Smooth muscle cell (in vitro differentiated cells): Measurements from ENCODE around the gene DESI2. TPM values are rescaled to one million over a fixed set of nuclear protein-coding genes. Genes with fewer than 3 reads are reported as not detected.

ENCODE experiments used
- DNase-seq: peaks from one replicate; lab custom pipeline; 2025; ENCODE audit not compliant: unreplicated experiment; lab: John Stamatoyannopoulos, UW
- H2AFZ ChIP-seq: fragments of 200-600 bp; sonication (generic); 2 replicates; pipeline ENCODE4 v1.6.0; 2016; ENCODE audit warnings: antibody characterized with exemption, low read depth, mild to moderate bottlenecking
- H3F3A ChIP-seq: fragments of 200-600 bp; sonication (generic); 2 replicates; pipeline ENCODE4 v1.6.0; 2017; ENCODE audit warnings: antibody characterized with exemption, low read depth
- H3K27ac ChIP-seq: fragments of 200-600 bp; sonication (generic); 2 replicates; pipeline ENCODE4 v1.5.1; 2016; ENCODE audit warnings: low read depth, mild to moderate bottlenecking
- H3K27me3 ChIP-seq: fragments of 200-600 bp; sonication (generic); 2 replicates; pipeline ENCODE4 v1.6.1; 2016; ENCODE audit warnings: low read depth, mild to moderate bottlenecking
- H3K36me3 ChIP-seq: fragments of 200-600 bp; sonication (generic); 2 replicates; pipeline ENCODE4 v1.5.1; 2016; ENCODE audit warnings: low read depth
- H3K4me1 ChIP-seq: fragments of 200-600 bp; sonication (generic); 2 replicates; pipeline ENCODE4 v1.5.1; 2016; ENCODE audit warnings: low read depth
- H3K4me2 ChIP-seq: fragments of 200-600 bp; sonication (generic); 2 replicates; pipeline ENCODE4 v1.6.0; 2016; ENCODE audit warnings: mild to moderate bottlenecking
- H3K4me3 ChIP-seq: fragments of 200-600 bp; sonication (generic); 2 replicates; pipeline ENCODE4 v1.5.1; 2016; ENCODE audit warnings: mild to moderate bottlenecking
- H3K79me2 ChIP-seq: fragments of 200-600 bp; sonication (generic); 2 replicates; pipeline ENCODE4 v1.6.0; 2016; ENCODE audit warnings: low read depth, mild to moderate bottlenecking
- H3K9ac ChIP-seq: fragments of 200-600 bp; sonication (generic); 2 replicates; pipeline ENCODE4 v1.6.0; 2016; ENCODE audit warnings: low read depth
- H3K9me3 ChIP-seq: fragments of 200-600 bp; sonication (generic); replicated peaks from 2 replicates; pipeline ENCODE4 v1.5.1; 2016; ENCODE audit warnings: low read depth
- H4K20me1 ChIP-seq: fragments of 200-600 bp; sonication (generic); 2 replicates; pipeline ENCODE4 v1.6.0; 2016; ENCODE audit warnings: low read depth
- CTCF ChIP-seq: fragments of 200-600 bp; sonication (generic); IDR thresholded peaks from 2 replicates; pipeline ENCODE4 v1.5.1; 2017; ENCODE audit warnings: borderline replicate concordance, mild to moderate bottlenecking, antibody characterized with exemption; ENCODE audit not compliant: insufficient read depth, poor library complexity, severe bottlenecking
- WGBS: methylation state at CpG from one replicate; pipeline ENCODE4 v1.1.7; 2016; ENCODE audit warnings: low lambda C conversion rate; 5-methylcytosine and 5-hydroxymethylcytosine counted together
- polyA plus RNA-seq: library from polyadenylated mRNA; unstranded; fragments of >200 nt; fragmentation: Nextera tagmentation; extraction: Ambion mirVana; gene quantifications from 2 replicates; pipeline ENCODE4 v1.2.1, GENCODE V29; 2016
- total RNA-seq: library from RNA; depleted of rRNA; stranded (reverse); fragments of >200 nt; gene quantifications from 2 replicates; pipeline ENCODE4 v1.2.3, GENCODE V29; 2014

DESI2 gene
- total and polyA plus RNA-seq, 2 experiments from 2014 or later: 31.5 to 56.3 TPM

DNA sequence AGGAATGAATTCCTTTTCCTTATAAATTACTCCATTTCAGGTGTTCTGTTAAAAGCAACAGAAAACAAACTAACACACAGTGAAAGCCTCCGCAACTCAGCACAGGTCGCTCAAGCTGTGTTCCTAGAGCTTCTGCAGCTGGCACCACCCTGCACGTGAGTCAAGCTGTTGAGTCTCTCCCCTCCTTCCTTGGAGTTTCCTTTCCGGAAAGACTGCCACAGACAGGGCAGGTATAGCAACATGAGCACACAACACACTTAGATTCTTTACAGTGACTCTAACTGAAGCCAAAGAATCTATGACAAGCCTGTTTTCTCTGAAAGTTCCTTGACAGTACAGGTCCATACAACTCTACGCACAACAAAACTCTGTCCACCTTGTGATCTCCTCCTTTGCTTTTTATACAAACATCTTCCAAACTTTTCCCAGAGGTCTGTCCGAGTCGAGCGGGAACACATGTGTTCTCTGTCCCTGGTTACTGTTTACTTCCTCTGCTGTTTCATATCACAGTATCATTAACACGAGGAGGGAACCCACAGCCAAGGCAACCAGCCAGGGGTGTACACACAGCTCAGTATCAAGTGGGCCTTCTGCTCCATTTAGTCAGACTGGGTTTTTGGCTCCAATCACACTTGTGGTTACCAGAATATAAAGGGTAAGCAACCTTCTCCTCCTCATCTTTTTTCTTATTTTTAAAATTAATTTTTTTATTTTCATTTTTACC lies 38.7 kb upstream of the DESI2 start:
- no peak for DNase-seq
- Histone ChIP-seq H2AFZ (no peak overlapping the region), H3K27me3 (no peaks in the 10 kb centered on the region), H3K4me2 (no peak overlapping the region), H3K79me2 (no peaks in the 10 kb centered on the region), H4K20me1 (no peaks in the 10 kb centered on the region), H3K36me3 (no peaks in the 10 kb centered on the region), H3K4me3 (no peak overlapping the region), H3K9me3 (no peaks in the 10 kb centered on the region), H3F3A (no peaks in the 10 kb centered on the region), H3K4me1 (no peaks in the 10 kb centered on the region), H3K27ac (no peak overlapping the region), H3K9ac (no peak overlapping the region)
- no peak for TF ChIP-seq CTCF
- 87% methylated on average over 9 of the region's 9 CpGs for WGBS

DNA sequence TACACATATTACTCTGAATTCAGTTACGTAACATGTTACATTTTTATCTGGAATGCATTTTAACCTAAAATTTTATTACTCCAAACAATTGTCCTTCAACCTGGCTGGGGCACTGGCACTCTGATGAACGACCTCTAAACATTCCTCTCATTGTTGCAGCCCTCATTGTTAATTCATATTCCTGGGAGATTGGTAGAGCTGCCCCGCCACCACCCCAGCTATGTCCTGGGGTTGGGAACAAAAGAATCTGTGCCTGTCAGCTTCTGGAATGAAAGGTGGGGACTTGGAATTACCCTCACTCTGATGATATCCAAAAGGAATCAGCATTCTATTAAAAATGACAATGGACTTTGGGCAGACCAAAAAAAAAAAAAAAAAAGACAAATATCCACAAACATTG lies 38.0 kb upstream of the DESI2 start:
- no peaks in the 10 kb centered on the region for H3K27me3 ChIP-seq
- no peak overlapping the region for H3K9ac ChIP-seq

GRCh38 chr1:244615301-244615700 lies 37.6 kb upstream of the DESI2 start:
- Histone ChIP-seq H3K36me3 (no peaks in the 10 kb centered on the region), H3K4me1 (no peaks in the 10 kb centered on the region), H3K4me2 (no peak overlapping the region), H3K27me3 (no peaks in the 10 kb centered on the region), H3K79me2 (no peaks in the 10 kb centered on the region), H3K9ac (no peak overlapping the region), H3K4me3 (no peak overlapping the region), H4K20me1 (no peaks in the 10 kb centered on the region), H3F3A (no peaks in the 10 kb centered on the region), H3K9me3 (no peaks in the 10 kb centered on the region), H2AFZ (no peak overlapping the region), H3K27ac (no peak overlapping the region)
- 86% methylated on average over 6 of the region's 6 CpGs for WGBS
- no peak for DNase-seq
- no peak for TF ChIP-seq CTCF

More for the DNA sequence above, 38.0 kb upstream of the DESI2 start:
- 64% methylated on average over 3 of the region's 3 CpGs for WGBS
- Histone ChIP-seq H3K27ac (no peak overlapping the region), H3K4me2 (no peak overlapping the region), H3K9me3 (no peaks in the 10 kb centered on the region), H4K20me1 (no peaks in the 10 kb centered on the region), H3K79me2 (no peaks in the 10 kb centered on the region), H3K36me3 (no peaks in the 10 kb centered on the region), H3K4me1 (no peaks in the 10 kb centered on the region), H3K4me3 (no peak overlapping the region), H3F3A (no peaks in the 10 kb centered on the region), H2AFZ (no peak overlapping the region)
- no peak for DNase-seq
- TF ChIP-seq CTCF: no peak

DNA sequence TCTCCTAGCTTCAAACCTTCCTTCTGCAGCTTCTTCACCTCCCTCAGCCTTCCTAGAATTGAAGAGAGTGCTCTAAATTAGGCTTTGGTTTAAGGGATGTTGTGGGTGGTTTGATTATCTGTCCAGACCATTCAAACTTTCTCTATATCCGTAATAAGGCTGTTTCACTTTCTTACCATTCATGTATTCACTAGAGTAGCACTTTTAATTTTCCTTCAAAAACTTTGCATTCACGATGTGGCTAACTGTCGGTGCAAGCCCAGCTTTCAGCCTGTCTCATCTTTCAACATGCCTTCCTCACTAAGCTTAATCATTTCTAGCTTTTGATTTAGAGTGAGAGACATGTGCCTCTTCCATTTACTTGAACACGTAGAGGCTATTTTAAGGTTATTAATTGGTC lies 26.2 kb upstream of the DESI2 start:
- Histone ChIP-seq H3K27ac (no peak overlapping the region), H3F3A (no peaks in the 10 kb centered on the region), H3K79me2 (no peaks in the 10 kb centered on the region), H3K4me1 (no peaks in the 10 kb centered on the region), H4K20me1 (no peaks in the 10 kb centered on the region), H3K36me3 (no peaks in the 10 kb centered on the region), H3K4me3 (no peak overlapping the region), H3K9me3 (no peaks in the 10 kb centered on the region), H3K4me2 (no peak overlapping the region), H2AFZ (no peak overlapping the region), H3K27me3 (no peaks in the 10 kb centered on the region), H3K9ac (no peak overlapping the region)
- WGBS: 93% methylated on average over 4 of the region's 4 CpGs
- TF ChIP-seq CTCF: no peak
- DNase-seq: no peak
